Suprapubic skin (tissue), 3 donors: Measurements from ENCODE around the gene KRT6A.

ENCODE experiments used
- CTCF ChIP-seq, 2 donors: fragments of 200-600 bp in 1 of 2; fragments of 450-650 bp in 1 of 2; sonication (generic) in 1 of 2; IDR thresholded peaks; one replicate each; pipeline ENCODE4 v1.5.1; 2016 to 2019; ENCODE audit warnings: antibody characterized with exemption in 2 of 2, mild to moderate bottlenecking in 1 of 2, moderate library complexity in 1 of 2
- POLR2A ChIP-seq, 2 donors: fragments of 450-650 bp; IDR thresholded peaks; one replicate each; pipeline ENCODE4 v1.6.1; 2017; ENCODE audit warnings: antibody characterized with exemption in 2 of 2, mild to moderate bottlenecking in 2 of 2, moderate library complexity in 2 of 2

GRCh38 chr12:52523824-52524223 lies 30.8 kb upstream of the KRT6A start:
- no peak for TF ChIP-seq CTCF (IDR thresholded peaks at IDR 0.05)
- TF ChIP-seq POLR2A (IDR thresholded peaks at IDR 0.05), result no peak
